ENCODE results near the gene NOD1. TPM values are rescaled to one million over a fixed set of nuclear protein-coding genes. Genes with fewer than 3 reads are reported as not detected.

NOD1 gene
- total RNA-seq, 5 donors from 2014 or later (not counting 1 experiment from before 2014, with no cell fraction given): 15.6 to 24.6 (median 19.4) TPM

- Mint-ChIP-seq H3K36me3 (peaks cover 33% of the 10 kb centered on the region), H3K27ac (no peak overlapping the region), H3K4me3 (no peak overlapping the region), H3K9me3 (no peaks in the 10 kb centered on the region), H3K27me3 (no peaks in the 10 kb centered on the region), H3K4me1 (no peaks in the 10 kb centered on the region)
- Histone ChIP-seq H3K27ac (ENCODE audit: low read length) (no peak overlapping the region), H3K4me3 (ENCODE audit: control insufficient read depth in 1 of 2, extremely low read depth in 1 of 2, low read length in 1 of 2) (no peak overlapping the region), H3K4me1 (ENCODE audit: control insufficient read depth in 1 of 2, extremely low read depth in 1 of 2, insufficient read depth in 2 of 2, low read length in 2 of 2) (no peaks in the 10 kb centered on the region), H3K36me3 (ENCODE audit: control insufficient read depth in 2 of 2, extremely low read depth in 1 of 2, insufficient read depth in 1 of 2, low read length in 1 of 2) (peaks cover 20 to 73% of the 10 kb centered on the region in 2 donors), H3K27me3 (replicated peaks in 1 of 2; ENCODE audit: control insufficient read depth in 2 of 2, extremely low read depth in 1 of 2, insufficient read depth in 2 of 2, low read length in 1 of 2) (no peaks in the 10 kb centered on the region), H3K9me3 (no peaks in the 10 kb centered on the region)
- WGBS (ENCODE audit: insufficient coverage): 100% methylated on average over 2 of the region's 3 CpGs
- no peak for DNase-seq
- ChIA-PET POLR2A (no interaction called here), CTCF (no interaction called here)
- ATAC-seq (replicated peaks in 1 of 4): no peak
These were observed 24.7 kb downstream of the NOD1 start for GRCh38 chr7:30453921-30454320.

GRCh38 chr7:30453016-30453415, 25.6 kb downstream of the NOD1 start:
- ATAC-seq (replicated peaks in 1 of 4): no peak
- CTCF ChIA-PET: no interaction called here
- H3K27ac ChIP-seq (ENCODE audit: low read length): no peak overlapping the region

GRCh38 chr7:30452280-30452930, 26.2 kb downstream of the NOD1 start:
- Histone ChIP-seq H3K4me3 (ENCODE audit: control insufficient read depth in 1 of 2, extremely low read depth in 1 of 2, low read length in 1 of 2) (no peak overlapping the region), H3K36me3 (ENCODE audit: control insufficient read depth in 2 of 2, extremely low read depth in 1 of 2, insufficient read depth in 1 of 2, low read length in 1 of 2) (peaks cover 25 to 78% of the 10 kb centered on the region in 2 donors), H3K27me3 (replicated peaks in 1 of 2; ENCODE audit: control insufficient read depth in 2 of 2, extremely low read depth in 1 of 2, insufficient read depth in 2 of 2, low read length in 1 of 2) (no peaks in the 10 kb centered on the region), H3K4me1 (ENCODE audit: control insufficient read depth in 1 of 2, extremely low read depth in 1 of 2, insufficient read depth in 2 of 2, low read length in 2 of 2) (no peaks in the 10 kb centered on the region), H3K9me3 (no peaks in the 10 kb centered on the region), H3K27ac (ENCODE audit: low read length) (no peak overlapping the region)
- peaks cover 38% of the 10 kb centered on the region for H3K36me3 Mint-ChIP-seq
- no peak overlapping the region for H3K27ac Mint-ChIP-seq
- WGBS (ENCODE audit: insufficient coverage): 99% methylated on average over 27 of the region's 27 CpGs
- no peaks in the 10 kb centered on the region for H3K27me3 Mint-ChIP-seq
- no peak overlapping the region for H3K4me3 Mint-ChIP-seq
- no peak for DNase-seq
- no peaks in the 10 kb centered on the region for H3K4me1 Mint-ChIP-seq
- POLR2A ChIA-PET: no interaction called here
- no peaks in the 10 kb centered on the region for H3K9me3 Mint-ChIP-seq
- CTCF ChIA-PET: interaction anchor here in 1 of 2 donors (0.5 kb wide), 1 partner anchor 128 kb away, joined by 3 read pairs; no protein-coding TSS in a partner anchor
- ATAC-seq (replicated peaks in 1 of 4): no peak

More at GRCh38 chr7:30453016-30453415, 25.6 kb downstream of the NOD1 start:
- POLR2A ChIA-PET: no interaction called here
- Mint-ChIP-seq H3K9me3 (no peaks in the 10 kb centered on the region), H3K36me3 (peaks cover 32% of the 10 kb centered on the region), H3K27ac (no peak overlapping the region), H3K4me1 (no peaks in the 10 kb centered on the region), H3K27me3 (no peaks in the 10 kb centered on the region), H3K4me3 (no peak overlapping the region)
- no peaks in the 10 kb centered on the region for H3K27me3 ChIP-seq (replicated peaks in 1 of 2; ENCODE audit: control insufficient read depth in 2 of 2, extremely low read depth in 1 of 2, insufficient read depth in 2 of 2, low read length in 1 of 2)
- DNase-seq: no peak
- H3K9me3 ChIP-seq: no peaks in the 10 kb centered on the region
- no peaks in the 10 kb centered on the region for H3K4me1 ChIP-seq (ENCODE audit: control insufficient read depth in 1 of 2, extremely low read depth in 1 of 2, insufficient read depth in 2 of 2, low read length in 2 of 2)
- 98% methylated on average over 8 of the region's 8 CpGs for WGBS (ENCODE audit: insufficient coverage)
- no peak overlapping the region for H3K4me3 ChIP-seq (ENCODE audit: control insufficient read depth in 1 of 2, extremely low read depth in 1 of 2, low read length in 1 of 2)
- H3K36me3 ChIP-seq (ENCODE audit: control insufficient read depth in 2 of 2, extremely low read depth in 1 of 2, insufficient read depth in 1 of 2, low read length in 1 of 2): peaks cover 25 to 78% of the 10 kb centered on the region in 2 donors

- Histone ChIP-seq H3K27me3 (replicated peaks in 1 of 2; ENCODE audit: control insufficient read depth in 2 of 2, extremely low read depth in 1 of 2, insufficient read depth in 2 of 2, low read length in 1 of 2) (no peaks in the 10 kb centered on the region), H3K9me3 (no peaks in the 10 kb centered on the region), H3K4me3 (ENCODE audit: control insufficient read depth in 1 of 2, extremely low read depth in 1 of 2, low read length in 1 of 2) (no peak overlapping the region), H3K4me1 (ENCODE audit: control insufficient read depth in 1 of 2, extremely low read depth in 1 of 2, insufficient read depth in 2 of 2, low read length in 2 of 2) (no peaks in the 10 kb centered on the region), H3K27ac (ENCODE audit: low read length) (no peak overlapping the region), H3K36me3 (ENCODE audit: control insufficient read depth in 2 of 2, extremely low read depth in 1 of 2, insufficient read depth in 1 of 2, low read length in 1 of 2) (peaks cover 25 to 79% of the 10 kb centered on the region in 2 donors)
- ATAC-seq (replicated peaks in 1 of 4): no peak
- CTCF ChIA-PET: interaction anchor here in 1 of 2 donors (0.5 kb wide), 1 partner anchor 127 kb away, joined by 3 read pairs; no protein-coding TSS in a partner anchor
- H3K27ac Mint-ChIP-seq: no peak overlapping the region
- peaks cover 0 to 1% (median 0%) of the 10 kb centered on the region in 3 donors for H3K4me1 Mint-ChIP-seq
- DNase-seq: no peak
- H3K4me3 Mint-ChIP-seq: no peak overlapping the region
- POLR2A ChIA-PET: no interaction called here
- H3K36me3 Mint-ChIP-seq: peaks cover 44% of the 10 kb centered on the region
- WGBS (ENCODE audit: insufficient coverage): 96% methylated on average over 24 of the region's 29 CpGs
- H3K27me3 Mint-ChIP-seq: no peaks in the 10 kb centered on the region
- H3K9me3 Mint-ChIP-seq: no peaks in the 10 kb centered on the region
These were observed 26.9 kb downstream of the NOD1 start for GRCh38 chr7:30451539-30452279.

GRCh38 chr7:30450983-30451497, 27.5 kb downstream of the NOD1 start:
- no peak overlapping the region for H3K4me3 Mint-ChIP-seq
- H3K27ac ChIP-seq (ENCODE audit: low read length): no peak overlapping the region
- WGBS (ENCODE audit: insufficient coverage): 95% methylated on average over 22 of the region's 22 CpGs
- H3K27me3 Mint-ChIP-seq: no peaks in the 10 kb centered on the region
- H3K9me3 Mint-ChIP-seq: no peaks in the 10 kb centered on the region
- no peaks in the 10 kb centered on the region for H3K27me3 ChIP-seq (replicated peaks in 1 of 2; ENCODE audit: control insufficient read depth in 2 of 2, extremely low read depth in 1 of 2, insufficient read depth in 2 of 2, low read length in 1 of 2)
- H3K4me3 ChIP-seq (ENCODE audit: control insufficient read depth in 1 of 2, extremely low read depth in 1 of 2, low read length in 1 of 2): no peak overlapping the region
- ATAC-seq (replicated peaks in 1 of 4): no peak
- H3K36me3 Mint-ChIP-seq: peaks cover 45% of the 10 kb centered on the region
- ChIA-PET CTCF (no interaction called here), POLR2A (no interaction called here)
- peaks cover 25 to 76% of the 10 kb centered on the region in 2 donors for H3K36me3 ChIP-seq (ENCODE audit: control insufficient read depth in 2 of 2, extremely low read depth in 1 of 2, insufficient read depth in 1 of 2, low read length in 1 of 2)
- no peak overlapping the region for H3K27ac Mint-ChIP-seq
- peaks cover 0 to 7% (median 2%) of the 10 kb centered on the region in 3 donors for H3K4me1 Mint-ChIP-seq
- H3K9me3 ChIP-seq: no peaks in the 10 kb centered on the region
- H3K4me1 ChIP-seq (ENCODE audit: control insufficient read depth in 1 of 2, extremely low read depth in 1 of 2, insufficient read depth in 2 of 2, low read length in 2 of 2): peaks cover 0 to 2% of the 10 kb centered on the region in 2 experiments
- no peak for DNase-seq

GRCh38 chr7:30450240-30450982, 28.2 kb downstream of the NOD1 start:
- POLR2A ChIA-PET: no interaction called here
- H3K36me3 ChIP-seq (ENCODE audit: control insufficient read depth in 2 of 2, extremely low read depth in 1 of 2, insufficient read depth in 1 of 2, low read length in 1 of 2): peaks cover 25 to 70% of the 10 kb centered on the region in 2 donors

More at GRCh38 chr7:30450240-30450982, 28.2 kb downstream of the NOD1 start:
- peaks cover 0 to 4% of the 10 kb centered on the region in 2 experiments for H3K4me1 ChIP-seq (ENCODE audit: control insufficient read depth in 1 of 2, extremely low read depth in 1 of 2, insufficient read depth in 2 of 2, low read length in 2 of 2)
- no peaks in the 10 kb centered on the region for H3K27me3 Mint-ChIP-seq
- no peak for DNase-seq
- no peaks in the 10 kb centered on the region for H3K9me3 Mint-ChIP-seq
- no peaks in the 10 kb centered on the region for H3K27me3 ChIP-seq (replicated peaks in 1 of 2; ENCODE audit: control insufficient read depth in 2 of 2, extremely low read depth in 1 of 2, insufficient read depth in 2 of 2, low read length in 1 of 2)
- no peak for ATAC-seq (replicated peaks in 1 of 4)
- peaks cover 49% of the 10 kb centered on the region for H3K36me3 Mint-ChIP-seq
- no peak overlapping the region for H3K27ac ChIP-seq (ENCODE audit: low read length)
- 79% methylated on average over 4 of the region's 6 CpGs for WGBS (ENCODE audit: insufficient coverage)
- CTCF ChIA-PET: no interaction called here
- no peaks in the 10 kb centered on the region for H3K9me3 ChIP-seq
- H3K4me3 Mint-ChIP-seq: no peak overlapping the region
- H3K4me1 Mint-ChIP-seq: peaks cover 0 to 11% (median 6%) of the 10 kb centered on the region in 3 donors
- no peak overlapping the region for H3K27ac Mint-ChIP-seq
- H3K4me3 ChIP-seq (ENCODE audit: control insufficient read depth in 1 of 2, extremely low read depth in 1 of 2, low read length in 1 of 2): no peak overlapping the region
